ENCODE data around the gene ZNF804A.

ZNF804A gene

DNA sequence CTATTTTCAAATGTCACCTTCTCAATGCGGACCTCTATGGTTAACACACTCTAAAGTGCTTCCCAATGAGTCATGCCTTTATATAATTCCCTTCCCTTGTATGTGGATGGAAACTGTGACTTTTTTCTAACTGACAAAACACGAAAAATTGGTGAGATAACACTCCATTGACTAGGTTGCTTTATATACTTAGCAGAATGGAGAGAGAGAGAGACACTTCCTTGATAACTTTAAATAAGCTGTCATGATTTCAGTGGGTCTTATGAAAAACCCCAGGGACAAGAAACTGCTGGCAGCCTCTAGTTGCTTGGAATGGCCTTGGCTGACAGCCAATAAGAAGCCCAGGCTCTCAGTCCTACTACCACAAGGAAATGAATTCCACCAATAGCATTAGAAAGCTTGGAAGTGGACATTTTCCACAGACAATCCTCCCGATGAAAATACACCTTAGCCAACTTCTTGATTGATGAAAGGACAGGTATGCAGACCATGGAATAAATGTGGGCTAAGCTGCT, 322.2 kb downstream of the ZNF804A start:
- Histone ChIP-seq H3K27me3 (ENCODE audit: control insufficient read depth, low read length) (no peaks in the 10 kb centered on the region), H3K4me1 (ENCODE audit: control insufficient read depth, low read length) (no peaks in the 10 kb centered on the region), H3K79me2 (ENCODE audit: control insufficient read depth, low read length) (no peaks in the 10 kb centered on the region), H3K9me3 (ENCODE audit: control insufficient read depth, insufficient read depth, low read length) (peaks cover 4% of the 10 kb centered on the region; the same call in 1 of the 2 replicates), H3K4me3 (ENCODE audit: low read length) (no peak overlapping the region), H3F3A (ENCODE audit: control insufficient read depth, insufficient read depth) (no peaks in the 10 kb centered on the region), H3K9me2 (replicated peaks; ENCODE audit: control insufficient read depth, low read length) (no peaks in the 10 kb centered on the region), H3K4me2 (ENCODE audit: low read length) (no peak overlapping the region), H3K36me3 (ENCODE audit: control insufficient read depth, low read length) (no peaks in the 10 kb centered on the region), H4K20me1 (ENCODE audit: control insufficient read depth, insufficient read depth, low read depth, low read length) (no peaks in the 10 kb centered on the region), H3K27ac (ENCODE audit: low read depth, low read length) (no peak overlapping the region)
- no peak for TF ChIP-seq CTCF (IDR thresholded peaks at IDR 0.05; ENCODE audit: low read depth, low read length, poor library complexity, severe bottlenecking)
- TF ChIP-seq EZH2phosphoT487 (IDR thresholded peaks at IDR 0.05; ENCODE audit: borderline replicate concordance, low read length), result no peak

GRCh38 chr2:184921676-184922075, 323.3 kb downstream of the ZNF804A start:
- H3K4me1 ChIP-seq (ENCODE audit: control insufficient read depth, low read length), result no peaks in the 10 kb centered on the region
- peaks cover 4% of the 10 kb centered on the region; the same call in 1 of the 2 replicates for H3K9me3 ChIP-seq (ENCODE audit: control insufficient read depth, insufficient read depth, low read length)
- no peak overlapping the region for H3K4me3 ChIP-seq (ENCODE audit: low read length)
- H3F3A ChIP-seq (ENCODE audit: control insufficient read depth, insufficient read depth), result no peaks in the 10 kb centered on the region
- H4K20me1 ChIP-seq (ENCODE audit: control insufficient read depth, insufficient read depth, low read depth, low read length), result no peaks in the 10 kb centered on the region
- H3K36me3 ChIP-seq (ENCODE audit: control insufficient read depth, low read length), result no peaks in the 10 kb centered on the region
- H3K27me3 ChIP-seq (ENCODE audit: control insufficient read depth, low read length), result no peaks in the 10 kb centered on the region
- H3K4me2 ChIP-seq (ENCODE audit: low read length), result no peak overlapping the region
- H3K27ac ChIP-seq (ENCODE audit: low read depth, low read length), result no peak overlapping the region
- no peaks in the 10 kb centered on the region for H3K9me2 ChIP-seq (replicated peaks; ENCODE audit: control insufficient read depth, low read length)
- TF ChIP-seq CTCF (IDR thresholded peaks at IDR 0.05; ENCODE audit: low read depth, low read length, poor library complexity, severe bottlenecking) (no peak), EZH2phosphoT487 (IDR thresholded peaks at IDR 0.05; ENCODE audit: borderline replicate concordance, low read length) (no peak)
- no peaks in the 10 kb centered on the region for H3K79me2 ChIP-seq (ENCODE audit: control insufficient read depth, low read length)

GRCh38 chr2:184923751-184924150, 325.4 kb downstream of the ZNF804A start:
- H3K4me1 ChIP-seq (ENCODE audit: control insufficient read depth, low read length), result no peaks in the 10 kb centered on the region
- no peaks in the 10 kb centered on the region for H3K27me3 ChIP-seq (ENCODE audit: control insufficient read depth, low read length)
- TF ChIP-seq EZH2phosphoT487 (IDR thresholded peaks at IDR 0.05; ENCODE audit: borderline replicate concordance, low read length) (no peak), CTCF (IDR thresholded peaks at IDR 0.05; ENCODE audit: low read depth, low read length, poor library complexity, severe bottlenecking) (no peak)
- H3K4me2 ChIP-seq (ENCODE audit: low read length), result no peak overlapping the region
- no peaks in the 10 kb centered on the region for H3F3A ChIP-seq (ENCODE audit: control insufficient read depth, insufficient read depth)
- no peak overlapping the region for H3K27ac ChIP-seq (ENCODE audit: low read depth, low read length)
- H3K4me3 ChIP-seq (ENCODE audit: low read length), result no peak overlapping the region
- no peaks in the 10 kb centered on the region for H3K79me2 ChIP-seq (ENCODE audit: control insufficient read depth, low read length)
- H3K36me3 ChIP-seq (ENCODE audit: control insufficient read depth, low read length), result no peaks in the 10 kb centered on the region
- no peaks in the 10 kb centered on the region for H3K9me2 ChIP-seq (replicated peaks; ENCODE audit: control insufficient read depth, low read length)
- H3K9me3 ChIP-seq (ENCODE audit: control insufficient read depth, insufficient read depth, low read length), result peaks cover 4% of the 10 kb centered on the region; the same call in 1 of the 2 replicates
- no peaks in the 10 kb centered on the region for H4K20me1 ChIP-seq (ENCODE audit: control insufficient read depth, insufficient read depth, low read depth, low read length)
